H9 (cell line): ENCODE results near the gene PIAS4. TPM values are rescaled to one million over a fixed set of nuclear protein-coding genes. Genes with fewer than 3 reads are reported as not detected.

Source experiments
- DNase-seq: peaks from one replicate; pipeline ENCODE4 v3.0.0-alpha.2; 2017
- H2AFZ ChIP-seq: one replicate; pipeline ENCODE4 v1.6.1; 2013; ENCODE audit warnings: mild to moderate bottlenecking, low read length, control low read depth, moderate library complexity
- H2AK5ac ChIP-seq: 2 replicates; pipeline ENCODE4 v1.6.1; 2013; ENCODE audit warnings: low read length, control low read depth, mixed read lengths; ENCODE audit not compliant: insufficient read length
- H2BK120ac ChIP-seq: one replicate; pipeline ENCODE4 v1.6.1; 2013; ENCODE audit warnings: low read depth, mild to moderate bottlenecking, low read length, control low read depth, inconsistent platforms; ENCODE audit not compliant: poor library complexity, severe bottlenecking
- H2BK12ac ChIP-seq: 2 replicates; pipeline ENCODE4 v1.6.1; 2013; ENCODE audit warnings: low read length, control low read depth, mixed read lengths, low read depth; ENCODE audit not compliant: insufficient read length
- H2BK15ac ChIP-seq: 2 replicates; pipeline ENCODE4 v1.6.1; 2013; ENCODE audit warnings: low read depth, low read length, control low read depth
- H2BK20ac ChIP-seq: one replicate; pipeline ENCODE4 v1.6.1; 2013; ENCODE audit warnings: low read depth, mild to moderate bottlenecking, low read length, control low read depth, inconsistent platforms; ENCODE audit not compliant: poor library complexity, severe bottlenecking
- H2BK5ac ChIP-seq: 2 replicates; pipeline ENCODE4 v1.6.1; 2013; ENCODE audit warnings: low read length, control low read depth, mixed read lengths; ENCODE audit not compliant: insufficient read length
- H3K14ac ChIP-seq: 2 replicates; pipeline ENCODE4 v1.6.1; 2013; ENCODE audit warnings: low read length, control low read depth; ENCODE audit not compliant: insufficient read depth
- H3K18ac ChIP-seq: 2 replicates; pipeline ENCODE4 v1.6.1; 2013; ENCODE audit warnings: low read depth, mild to moderate bottlenecking, mixed read lengths, low read length, control low read depth; ENCODE audit not compliant: insufficient read length
- H3K23ac ChIP-seq: 2 replicates; pipeline ENCODE4 v1.6.1; 2013; ENCODE audit warnings: low read length, control low read depth, mixed read lengths, low read depth; ENCODE audit not compliant: insufficient read length
- H3K23me2 ChIP-seq: 2 replicates; pipeline ENCODE4 v1.6.1; 2013; ENCODE audit warnings: low read depth, mild to moderate bottlenecking, mixed read lengths, low read length, control low read depth; ENCODE audit not compliant: insufficient read length, poor library complexity, severe bottlenecking
- H3K27ac ChIP-seq: 2 replicates; pipeline ENCODE4 v1.5.1; 2013; ENCODE audit warnings: low read length, control low read depth, mixed read lengths, low read depth; ENCODE audit not compliant: insufficient read length
- H3K27me3 ChIP-seq: 2 replicates; pipeline ENCODE4 v1.6.1; 2013; ENCODE audit warnings: low read length, control low read depth, inconsistent platforms; ENCODE audit not compliant: insufficient read depth
- H3K4ac ChIP-seq: 2 replicates; pipeline ENCODE4 v1.6.1; 2013; ENCODE audit warnings: low read depth, mild to moderate bottlenecking, control low read depth, inconsistent platforms, low read length, moderate library complexity
- H3K4me1 ChIP-seq: 2 replicates; pipeline ENCODE4 v1.6.1; 2013; ENCODE audit warnings: low read length, control low read depth, inconsistent platforms; ENCODE audit not compliant: insufficient read depth
- H3K4me2 ChIP-seq: 2 replicates; pipeline ENCODE4 v1.6.1; 2013; ENCODE audit warnings: low read length, control low read depth, mixed read lengths; ENCODE audit not compliant: insufficient read length, insufficient read depth
- H3K56ac ChIP-seq: 2 replicates; pipeline ENCODE4 v1.6.1; 2013; ENCODE audit warnings: low read depth, mild to moderate bottlenecking, mixed read lengths, low read length, control low read depth; ENCODE audit not compliant: insufficient read length
- H3K79me1 ChIP-seq: 2 replicates; pipeline ENCODE4 v1.6.1; 2013; ENCODE audit warnings: low read depth, mild to moderate bottlenecking, moderate library complexity, low read length, control low read depth, inconsistent platforms; ENCODE audit not compliant: insufficient read depth, poor library complexity, severe bottlenecking
- H3K79me2 ChIP-seq: 2 replicates; pipeline ENCODE4 v1.6.1; 2013; ENCODE audit warnings: low read length, control low read depth, inconsistent platforms; ENCODE audit not compliant: insufficient read depth
- H3K9ac ChIP-seq: 2 replicates; pipeline ENCODE4 v1.6.1; 2013; ENCODE audit warnings: low read length, control low read depth, mixed read lengths; ENCODE audit not compliant: insufficient read length; ENCODE audit errors: extremely low read depth
- H3K9me3 ChIP-seq: one replicate; pipeline ENCODE4 v1.6.1; 2013; ENCODE audit warnings: low read depth, low read length, inconsistent platforms; ENCODE audit not compliant: control insufficient read depth
- H3T11ph ChIP-seq: one replicate; pipeline ENCODE4 v1.6.1; 2013; ENCODE audit warnings: mild to moderate bottlenecking, low read length, control low read depth, inconsistent platforms
- H4K20me1 ChIP-seq: one replicate; pipeline ENCODE4 v1.6.1; 2013; ENCODE audit not compliant: control insufficient read depth, insufficient read length, insufficient read depth
- H4K5ac ChIP-seq: 2 replicates; pipeline ENCODE4 v1.6.1; 2013; ENCODE audit warnings: low read depth, mild to moderate bottlenecking, mixed read lengths, low read length, control low read depth; ENCODE audit not compliant: insufficient read length
- H4K8ac ChIP-seq: replicated peaks from 2 replicates; pipeline ENCODE4 v1.6.1; 2013; ENCODE audit warnings: low read length, control low read depth, mixed read lengths, low read depth; ENCODE audit not compliant: insufficient read length
- H4K91ac ChIP-seq: 2 replicates; pipeline ENCODE4 v1.6.1; 2013; ENCODE audit warnings: low read depth, mild to moderate bottlenecking, moderate library complexity, mixed read lengths, low read length, control low read depth; ENCODE audit not compliant: insufficient read length
- H3K27ac Mint-ChIP-seq, 3 experiments: 2 replicates in 2 of 3; 3 replicates in 1 of 3; pipeline ENCODE4 v1.8.0; 2020 to 2021; ENCODE audit warnings: mixed read lengths in 3 of 3, mild to moderate bottlenecking in 1 of 3, moderate library complexity in 1 of 3
- H3K27me3 Mint-ChIP-seq: 2 replicates; pipeline ENCODE4 v1.8.0; 2021; ENCODE audit warnings: low read depth, mild to moderate bottlenecking, moderate library complexity, mixed read lengths
- H3K36me3 Mint-ChIP-seq, 3 experiments: 2 replicates in 2 of 3; 3 replicates in 1 of 3; pipeline ENCODE4 v1.8.0; 2020 to 2021; ENCODE audit warnings: low read depth in 3 of 3, mixed read lengths in 3 of 3; ENCODE audit not compliant: insufficient read depth in 1 of 3
- H3K4me1 Mint-ChIP-seq, 2 experiments: 2 replicates each; pipeline ENCODE4 v1.8.0; 2020; ENCODE audit warnings: mixed read lengths in 2 of 2
- H3K4me3 Mint-ChIP-seq, 2 experiments: 2 replicates in 1 of 2; 3 replicates in 1 of 2; pipeline ENCODE4 v1.8.0; 2020 to 2021; ENCODE audit warnings: mild to moderate bottlenecking in 2 of 2, mixed read lengths in 2 of 2, moderate library complexity in 1 of 2
- H3K9me3 Mint-ChIP-seq, 2 experiments: 2 replicates in 1 of 2; 3 replicates in 1 of 2; pipeline ENCODE4 v1.8.0; 2020; ENCODE audit warnings: mild to moderate bottlenecking in 2 of 2, mixed read lengths in 2 of 2, moderate library complexity in 1 of 2
- CTCF ChIP-seq: fragments of 200-600 bp; sonication (generic); conservative IDR thresholded peaks from 3 replicates; pipeline ENCODE4 v1.8.0; 2021; ENCODE audit warnings: antibody characterized with exemption, mild to moderate bottlenecking
- WGBS: extraction: QIAGEN DNeasy Blood & Tissue Kit; methylation state at CpG from one replicate; pipeline ENCODE4 v1.1.7; 2013; ENCODE audit warnings: missing lambda C conversion rate, low lambda C conversion rate, mixed read lengths; ENCODE audit not compliant: insufficient read length; ENCODE audit errors: extremely low coverage; 5-methylcytosine and 5-hydroxymethylcytosine counted together
- total RNA-seq: library from RNA; stranded (reverse); gene quantifications from 2 replicates; pipeline ENCODE4 v1.2.1, GENCODE V29; 2021

PIAS4 gene
- total RNA-seq, 1 experiment from 2014 or later: 52.0 TPM

- Histone ChIP-seq H3K56ac (no peak overlapping the region), H3K79me1 (peaks cover 4% of the 10 kb centered on the region), H3K18ac (no peak overlapping the region), H3K9ac (no peak overlapping the region), H2BK15ac (no peak overlapping the region), H2BK20ac (no peak overlapping the region), H2BK5ac (no peak overlapping the region), H3K23me2 (no peaks in the 10 kb centered on the region), H3K4me2 (no peak overlapping the region), H3K14ac (no peak overlapping the region), H3K4me1 (no peaks in the 10 kb centered on the region), H2BK12ac (no peak overlapping the region), H3T11ph (no peak overlapping the region), H3K9me3 (no peaks in the 10 kb centered on the region), H3K23ac (no peak overlapping the region), H3K79me2 (peaks cover 2% of the 10 kb centered on the region; the same call in 1 of the 2 replicates), H3K27me3 (no peaks in the 10 kb centered on the region), H3K27ac (no peak overlapping the region), H4K20me1 (no peaks in the 10 kb centered on the region), H4K5ac (no peak overlapping the region), H2BK120ac (no peak overlapping the region), H3K4ac (no peak overlapping the region), H4K8ac (no peak overlapping the region), H2AFZ (no peak overlapping the region), H2AK5ac (no peak overlapping the region), H4K91ac (no peak overlapping the region)
- Mint-ChIP-seq H3K4me1 (0 out of 4 replicates have a peak, but pooled peaks cover 0 to 2% of the 10 kb centered on the region in 2 experiments), H3K27ac (peak overlapping the region in 1 of 3 experiments; percentile 59; a peak in 1 of 7 replicates), H3K36me3 (peaks cover 29 to 63% (median 56%) of the 10 kb centered on the region in 3 experiments; a peak in 6 of 7 replicates), H3K27me3 (no peaks in the 10 kb centered on the region), H3K4me3 (no peak overlapping the region), H3K9me3 (no peaks in the 10 kb centered on the region)
- no peak for TF ChIP-seq CTCF
- no peak for DNase-seq
- no CpG with 5 or more reads among the region's 24 CpGs for WGBS
Observed at GRCh38 chr19:3961007-3961406, 46.5 kb upstream of the PIAS4 start.
